ENCODE measurements around the gene BANP.
"Not testable (repeated sequence)": the region's sequence is repeated elsewhere in the genome, so short reads cannot be mapped to it uniquely, and the experiment has no call there.

The BANP gene

GRCh38 chr16:88118376-88118775 is 167.1 kb downstream of the BANP start:
- in situ Hi-C loops (cut with HindIII; ENCODE audit: low sequenced_read_pairs): no loop called here

- in situ Hi-C loops (cut with HindIII; ENCODE audit: low sequenced_read_pairs): not testable (repeated sequence)
These were observed 167.9 kb downstream of the BANP start for GRCh38 chr16:88118852-88119741.

DNA sequence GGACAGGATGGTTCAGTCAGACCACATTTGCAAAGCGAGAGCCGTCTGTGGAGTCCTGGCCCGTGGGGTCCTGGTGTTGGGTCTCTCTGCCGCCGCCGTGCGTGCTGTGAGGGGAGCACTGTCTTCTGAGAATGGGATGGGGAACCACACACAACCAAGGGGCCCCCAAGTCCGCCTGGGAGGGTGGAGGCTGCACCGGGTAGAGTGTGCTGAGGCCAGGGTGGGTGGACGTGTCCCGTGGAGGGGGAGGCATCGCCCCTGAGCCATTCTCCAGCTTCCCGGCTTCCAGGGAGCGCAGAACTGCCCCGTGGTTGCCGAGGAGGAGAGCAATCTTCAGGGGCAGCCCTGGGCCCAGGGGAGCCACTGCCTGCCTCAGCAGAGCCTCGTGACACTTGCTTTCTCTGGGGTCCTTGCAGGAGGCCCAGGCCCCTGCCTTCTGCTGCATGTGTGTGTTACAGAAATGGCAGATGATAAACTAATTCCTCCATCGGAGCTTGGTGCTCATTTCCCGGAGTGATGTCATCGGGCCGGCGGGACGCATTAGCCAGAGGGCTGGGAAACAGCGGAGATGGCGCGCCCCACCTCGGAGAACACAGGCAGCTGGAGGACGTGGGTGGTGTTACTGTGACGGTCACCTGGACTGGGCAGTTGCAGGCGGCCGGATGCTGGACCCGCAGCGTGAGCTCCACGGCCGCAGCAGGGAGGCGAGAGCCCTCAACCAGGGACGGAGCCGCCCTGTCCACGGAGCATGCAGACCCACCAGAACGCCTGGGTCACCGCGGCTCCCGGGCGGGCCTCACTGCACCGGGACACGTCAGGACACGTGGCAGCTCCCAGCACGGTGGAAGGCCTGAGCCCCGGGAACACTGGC is 168.9 kb downstream of the BANP start:
- in situ Hi-C loops (cut with HindIII; ENCODE audit: low sequenced_read_pairs): not testable (repeated sequence)

DNA sequence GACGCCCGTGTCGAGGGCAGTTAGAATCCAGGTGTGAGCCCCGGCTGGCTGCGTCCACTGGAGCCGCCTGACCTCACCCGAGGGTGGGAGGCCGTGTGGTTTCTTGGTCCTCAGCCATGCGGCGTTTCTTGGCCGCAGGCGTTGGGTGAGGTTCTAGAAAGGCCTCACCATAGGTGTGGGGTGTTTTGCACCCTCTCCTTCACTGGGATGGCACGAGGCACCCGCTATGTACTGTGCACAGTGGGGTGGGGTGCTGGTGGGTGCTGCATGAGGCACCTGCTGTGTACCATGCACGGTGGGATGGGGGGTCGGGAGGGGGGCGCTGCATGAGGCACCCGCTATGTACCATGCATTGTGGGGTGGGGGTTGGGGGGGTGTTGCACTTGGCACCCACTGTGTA is 169.6 kb downstream of the BANP start:
- in situ Hi-C loops (cut with HindIII; ENCODE audit: low sequenced_read_pairs): no loop called here

- in situ Hi-C loops (cut with HindIII; ENCODE audit: low sequenced_read_pairs): not testable (repeated sequence)
These were observed 170.2 kb downstream of the BANP start for GRCh38 chr16:88121391-88121790.

DNA sequence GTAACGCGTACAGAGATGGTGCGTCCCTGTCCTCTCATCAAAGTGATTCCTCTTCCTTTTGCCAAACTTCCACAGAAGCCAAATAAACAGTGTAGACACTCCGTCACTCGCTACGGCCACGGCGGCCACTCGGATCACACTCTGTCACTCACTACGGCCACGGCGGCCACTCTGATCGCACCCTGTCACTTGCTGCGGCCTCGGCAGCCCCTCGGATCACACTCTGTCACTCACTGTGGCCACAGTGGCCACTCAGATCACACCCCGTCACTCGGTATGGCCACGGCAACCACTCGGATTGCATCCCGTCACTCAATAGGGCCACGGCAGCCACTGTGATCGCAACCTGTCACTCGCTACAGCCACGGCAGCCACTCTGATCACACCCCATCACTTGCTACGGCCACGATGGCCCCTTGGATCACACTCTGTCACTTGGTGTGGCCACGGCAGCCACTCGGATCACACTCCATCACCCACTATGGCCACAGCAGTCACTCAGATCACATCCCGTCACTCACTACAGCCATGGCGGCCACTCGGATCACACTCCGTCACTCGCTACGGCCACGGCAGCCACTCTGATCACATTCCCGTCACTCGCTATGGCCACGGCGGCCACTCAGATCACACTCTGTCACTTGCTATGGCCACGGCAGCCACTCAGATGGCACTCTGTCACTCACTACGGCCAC is 170.8 kb downstream of the BANP start:
- in situ Hi-C loops (cut with HindIII; ENCODE audit: low sequenced_read_pairs): no loop called here
